Endothelial cell of umbilical vein (primary cell): ENCODE data around the gene ACADS.

ENCODE experiments used
- CTCF ChIP-seq, 2 donors: IDR thresholded peaks; 1 replicate in 1 of 2; 2 replicates in 1 of 2; pipeline ENCODE4 v1.5.1; 2011; ENCODE audit warnings: low read length in 2 of 2, mild to moderate bottlenecking in 2 of 2, moderate library complexity in 2 of 2, control low read depth in 1 of 2, inconsistent platforms in 1 of 2, low read depth in 1 of 2; ENCODE audit not compliant: insufficient read depth in 1 of 2; ENCODE audit errors: extremely low read depth in 1 of 2
- EZH2 ChIP-seq: IDR thresholded peaks from 2 replicates; pipeline ENCODE4 v1.6.1; 2012; ENCODE audit warnings: borderline replicate concordance, low read depth, mild to moderate bottlenecking, moderate library complexity, low read length, inconsistent platforms; ENCODE audit not compliant: severe bottlenecking
- GATA2 ChIP-seq: IDR thresholded peaks from 2 replicates; pipeline ENCODE4 v1.7.0; 2011; ENCODE audit warnings: low read depth, mild to moderate bottlenecking, moderate library complexity, mixed read lengths, low read length; ENCODE audit not compliant: insufficient read length, insufficient read depth
- MYC ChIP-seq: IDR thresholded peaks from one replicate; pipeline ENCODE4 v1.6.1; 2011; ENCODE audit warnings: mild to moderate bottlenecking, low read depth, low read length
- POLR2A ChIP-seq: IDR thresholded peaks from 2 replicates; pipeline ENCODE4 v1.6.1; 2012; ENCODE audit warnings: low read depth, mild to moderate bottlenecking, control low read depth, low read length
- POLR2AphosphoS5 ChIP-seq: IDR thresholded peaks from 2 replicates; pipeline ENCODE4 v1.6.1; 2012; ENCODE audit warnings: low read depth, mild to moderate bottlenecking, control low read depth, low read length, moderate library complexity; ENCODE audit not compliant: insufficient read depth

GRCh38 chr12:120736404-120737331, 11.0 kb downstream of the ACADS start:
- TF ChIP-seq CTCF (IDR thresholded peaks at IDR 0.05; ENCODE audit: extremely low read depth in 1 of 2, insufficient read depth in 1 of 2, low read depth in 1 of 2, low read length in 2 of 2) (no peak), EZH2 (no peak), GATA2 (no peak), POLR2AphosphoS5 (no peak), MYC (no peak), POLR2A (no peak)
